Choroid plexus epithelial cell (primary cell): ENCODE measurements around the gene RIPK3.
A peak's percentile ranks its signal among the peaks of the same experiment; 100 is the strongest.
"Not testable (repeated sequence)": the region's sequence is repeated elsewhere in the genome, so short reads cannot be mapped to it uniquely, and the experiment has no call there.

Source experiments
- DNase-seq: peaks from one replicate; pipeline ENCODE4 v3.0.0-alpha.2; 2010; ENCODE audit warnings: low read depth
- H3K4me3 ChIP-seq: 2 replicates; pipeline ENCODE4 v1.5.1; 2011; ENCODE audit warnings: low read depth, mild to moderate bottlenecking, control low read depth, low read length, moderate library complexity
- TF ChIP-seq, protein P1 (sequence below): conservative IDR thresholded peaks from 2 replicates; pipeline ENCODE4 v1.5.1; 2011; ENCODE audit warnings: low read depth, mild to moderate bottlenecking, control low read depth, inconsistent platforms, low read length, moderate library complexity

The RIPK3 gene

DNA sequence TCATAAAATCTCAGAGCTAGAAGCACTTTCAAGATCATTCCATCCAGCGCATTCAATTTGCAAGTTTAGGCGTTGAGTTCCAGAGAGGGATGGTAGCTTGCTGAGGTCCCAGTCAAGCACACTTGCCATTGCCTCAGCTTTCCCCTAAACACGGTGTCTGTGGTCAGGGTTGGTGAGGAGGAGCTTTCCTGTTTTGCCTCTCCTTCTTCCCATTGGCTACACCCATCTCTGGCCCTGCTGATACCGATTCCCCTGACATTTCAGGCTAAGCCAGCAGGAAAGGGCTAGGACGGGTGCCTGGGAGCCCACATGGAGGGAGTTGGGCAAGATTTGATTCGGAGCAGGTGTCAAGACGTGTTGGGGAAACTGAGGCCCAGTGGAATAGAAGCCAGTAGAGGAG is 37.3 kb upstream of the RIPK3 start:
- TF ChIP-seq, protein P1, sequence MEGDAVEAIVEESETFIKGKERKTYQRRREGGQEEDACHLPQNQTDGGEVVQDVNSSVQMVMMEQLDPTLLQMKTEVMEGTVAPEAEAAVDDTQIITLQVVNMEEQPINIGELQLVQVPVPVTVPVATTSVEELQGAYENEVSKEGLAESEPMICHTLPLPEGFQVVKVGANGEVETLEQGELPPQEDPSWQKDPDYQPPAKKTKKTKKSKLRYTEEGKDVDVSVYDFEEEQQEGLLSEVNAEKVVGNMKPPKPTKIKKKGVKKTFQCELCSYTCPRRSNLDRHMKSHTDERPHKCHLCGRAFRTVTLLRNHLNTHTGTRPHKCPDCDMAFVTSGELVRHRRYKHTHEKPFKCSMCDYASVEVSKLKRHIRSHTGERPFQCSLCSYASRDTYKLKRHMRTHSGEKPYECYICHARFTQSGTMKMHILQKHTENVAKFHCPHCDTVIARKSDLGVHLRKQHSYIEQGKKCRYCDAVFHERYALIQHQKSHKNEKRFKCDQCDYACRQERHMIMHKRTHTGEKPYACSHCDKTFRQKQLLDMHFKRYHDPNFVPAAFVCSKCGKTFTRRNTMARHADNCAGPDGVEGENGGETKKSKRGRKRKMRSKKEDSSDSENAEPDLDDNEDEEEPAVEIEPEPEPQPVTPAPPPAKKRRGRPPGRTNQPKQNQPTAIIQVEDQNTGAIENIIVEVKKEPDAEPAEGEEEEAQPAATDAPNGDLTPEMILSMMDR: no peak
- H3K4me3 ChIP-seq: no peak overlapping the region
- DNase-seq: no peak

DNA sequence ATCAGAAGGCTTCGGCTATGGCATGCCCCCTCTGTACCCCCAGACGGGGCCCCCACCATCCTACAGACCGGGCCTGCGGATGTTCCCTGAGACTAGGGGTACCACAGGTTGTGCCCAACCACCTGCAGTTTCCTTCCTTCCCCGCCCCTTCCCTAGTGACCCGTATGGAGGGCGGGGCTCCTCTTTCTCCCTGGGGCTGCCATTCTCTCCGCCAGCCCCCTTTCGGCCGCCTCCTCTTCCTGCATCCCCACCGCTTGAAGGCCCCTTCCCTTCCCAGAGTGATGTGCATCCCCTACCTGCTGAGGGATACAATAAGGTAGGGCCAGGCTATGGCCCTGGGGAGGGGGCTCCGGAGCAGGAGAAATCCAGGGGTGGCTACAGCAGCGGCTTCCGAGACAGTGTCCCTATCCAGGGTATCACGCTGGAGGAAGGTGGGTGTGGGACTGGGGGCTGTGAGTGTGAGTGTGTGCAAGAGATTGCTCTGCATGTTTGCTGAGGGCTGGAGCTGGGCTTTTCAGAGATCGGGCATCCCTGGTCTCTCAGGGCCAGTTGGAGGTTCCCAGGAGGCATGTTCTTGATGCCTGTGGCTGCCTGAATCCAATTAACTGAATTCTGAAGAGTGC is 36.8 kb upstream of the RIPK3 start:
- TF ChIP-seq, protein P1: no peak
- DNase-seq: no peak

DNA sequence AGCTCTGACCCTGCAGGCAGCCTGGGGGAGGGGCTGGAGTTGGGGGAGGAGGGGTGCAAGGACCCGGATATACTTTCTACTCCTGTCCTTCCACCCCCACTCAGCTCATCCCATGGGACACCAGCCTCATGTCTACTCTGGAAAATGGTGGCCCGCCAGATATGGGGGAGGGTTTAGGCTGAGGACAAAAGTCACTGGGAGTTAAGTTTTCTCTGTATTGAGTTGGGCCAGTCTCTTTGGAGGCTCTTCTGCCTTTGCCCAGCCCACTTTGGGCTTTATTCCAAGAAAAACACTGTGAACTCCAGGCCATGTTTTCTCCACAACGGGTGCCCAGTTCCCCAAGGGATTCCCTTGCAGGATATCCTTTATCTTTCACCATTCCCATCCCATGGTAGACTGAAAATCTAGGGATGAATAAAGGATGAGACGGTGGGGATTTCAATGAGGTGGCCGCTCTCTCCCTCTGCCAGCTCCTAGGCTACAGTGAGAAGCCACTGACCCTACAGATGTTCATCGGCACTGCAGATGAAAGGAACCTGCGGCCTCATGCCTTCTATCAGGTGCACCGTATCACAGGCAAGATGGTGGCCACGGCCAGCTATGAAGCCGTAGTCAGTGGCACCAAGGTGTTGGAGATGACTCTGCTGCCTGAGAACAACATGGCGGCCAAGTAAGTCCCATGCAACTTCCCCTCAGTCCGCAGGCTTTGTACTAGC is 33.1 kb upstream of the RIPK3 start:
- TF ChIP-seq, protein P1: no peak
- H3K4me3 ChIP-seq: no peak overlapping the region
- peak; percentile 49 for DNase-seq

More for the DNA sequence above, 36.8 kb upstream of the RIPK3 start:
- no peak overlapping the region for H3K4me3 ChIP-seq

DNA sequence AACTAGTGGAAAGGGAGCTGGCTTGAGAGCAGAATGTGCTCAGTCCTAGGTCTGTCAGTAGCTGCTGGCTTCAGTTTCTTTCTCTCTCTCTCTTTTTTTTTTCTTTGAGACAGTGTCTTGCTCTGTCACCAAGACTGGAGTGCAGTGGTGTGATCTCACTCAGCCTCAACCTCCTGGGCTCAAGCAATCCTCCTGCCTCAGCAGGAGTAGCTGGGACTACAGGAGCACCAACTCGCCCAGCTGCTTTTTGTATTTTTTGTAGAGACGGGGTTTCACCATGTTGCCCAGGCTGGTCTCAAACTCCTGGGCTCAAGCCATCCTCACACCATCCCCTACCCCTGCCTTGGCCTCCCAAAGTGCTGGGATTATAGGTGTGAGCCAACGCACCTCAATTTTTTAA is 31.8 kb upstream of the RIPK3 start:
- not testable (repeated sequence) for DNase-seq, H3K4me3 ChIP-seq

DNA sequence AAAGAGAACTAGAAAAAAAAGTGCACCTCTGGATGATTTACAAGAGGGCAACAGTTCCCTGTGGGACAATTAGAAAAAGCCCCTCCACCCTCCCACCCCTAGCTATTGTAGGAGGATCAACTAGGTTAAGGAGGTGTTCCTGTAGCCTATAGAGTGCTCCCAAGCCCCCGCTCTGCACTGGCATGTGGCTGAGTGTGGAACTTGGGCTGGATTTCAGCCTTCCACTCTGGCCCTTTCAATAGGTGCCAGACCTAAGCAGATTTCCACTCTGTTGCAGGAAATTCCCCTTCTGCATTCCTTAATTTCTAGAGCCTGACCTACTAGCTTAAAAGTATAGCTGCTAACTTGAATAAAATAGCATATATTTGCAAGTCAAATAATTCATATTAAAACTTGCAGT is 31.0 kb upstream of the RIPK3 start:
- no peak overlapping the region for H3K4me3 ChIP-seq
- TF ChIP-seq, protein P1: no peak
- peak; percentile 22 for DNase-seq

DNA sequence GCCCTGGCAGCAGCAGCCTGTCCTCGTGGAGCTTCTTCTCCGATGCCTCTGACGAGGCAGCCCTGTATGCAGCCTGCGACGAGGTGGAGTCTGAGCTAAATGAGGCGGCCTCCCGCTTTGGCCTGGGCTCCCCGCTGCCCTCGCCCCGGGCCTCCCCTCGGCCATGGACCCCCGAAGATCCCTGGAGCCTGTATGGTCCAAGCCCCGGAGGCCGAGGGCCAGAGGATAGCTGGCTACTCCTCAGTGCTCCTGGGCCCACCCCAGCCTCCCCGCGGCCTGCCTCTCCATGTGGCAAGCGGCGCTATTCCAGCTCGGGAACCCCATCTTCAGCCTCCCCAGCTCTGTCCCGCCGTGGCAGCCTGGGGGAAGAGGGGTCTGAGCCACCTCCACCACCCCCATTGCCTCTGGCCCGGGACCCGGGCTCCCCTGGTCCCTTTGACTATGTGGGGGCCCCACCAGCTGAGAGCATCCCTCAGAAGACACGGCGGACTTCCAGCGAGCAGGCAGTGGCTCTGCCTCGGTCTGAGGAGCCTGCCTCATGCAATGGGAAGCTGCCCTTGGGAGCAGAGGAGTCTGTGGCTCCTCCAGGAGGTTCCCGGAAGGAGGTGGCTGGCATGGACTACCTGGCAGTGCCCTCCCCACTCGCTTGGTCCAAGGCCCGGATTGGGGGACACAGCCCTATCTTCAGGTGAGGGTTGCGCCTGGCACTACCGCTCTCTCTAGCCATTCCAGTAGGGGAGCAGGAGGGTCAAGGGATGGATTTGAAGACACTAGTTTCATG is 30.3 kb upstream of the RIPK3 start:
- no peak overlapping the region for H3K4me3 ChIP-seq
- DNase-seq: no peak
- TF ChIP-seq, protein P1: no peak

DNA sequence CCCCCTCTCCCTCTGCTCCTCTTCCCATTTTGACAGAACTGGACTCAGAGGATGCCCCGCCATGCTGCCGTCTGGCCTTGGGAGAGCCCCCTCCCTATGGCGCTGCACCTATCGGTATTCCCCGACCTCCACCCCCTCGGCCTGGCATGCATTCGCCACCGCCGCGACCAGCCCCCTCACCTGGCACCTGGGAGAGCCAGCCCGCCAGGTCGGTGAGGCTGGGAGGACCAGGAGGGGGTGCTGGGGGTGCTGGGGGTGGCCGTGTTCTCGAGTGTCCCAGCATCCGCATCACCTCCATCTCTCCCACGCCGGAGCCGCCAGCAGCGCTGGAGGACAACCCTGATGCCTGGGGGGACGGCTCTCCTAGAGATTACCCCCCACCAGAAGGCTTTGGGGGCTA is 29.7 kb upstream of the RIPK3 start:
- H3K4me3 ChIP-seq: peak overlapping the region; percentile 84
- TF ChIP-seq, protein P1: no peak
- no peak for DNase-seq
